Measurements from ENCODE around the gene PLEKHA1.

GRCh38 chr10:122346326-122346950, 28.1 kb upstream of the PLEKHA1 start:
- TF ChIP-seq SUZ12 (IDR thresholded peaks at IDR 0.05; ENCODE audit: extremely low read depth, insufficient read depth, insufficient read length) (no peak), ZNF274 (IDR thresholded peaks at IDR 0.05; ENCODE audit: low read depth, low read length) (no peak)

All from NT2/D1 (cell line).